GM19099 (cell line): ENCODE data around the gene CIAO2B.

Source experiments
- POLR2A ChIP-seq: IDR thresholded peaks from 3 replicates; pipeline ENCODE4 v1.6.1; 2011; ENCODE audit warnings: low read depth; ENCODE audit not compliant: insufficient read length; ENCODE audit errors: extremely low read depth

The CIAO2B gene

GRCh38 chr16:66891360-66891759 is 42.8 kb downstream of the CIAO2B start:
- no peak for TF ChIP-seq POLR2A

GRCh38 chr16:66890799-66891198 is 43.4 kb downstream of the CIAO2B start:
- no peak for TF ChIP-seq POLR2A

- TF ChIP-seq POLR2A = no peak
Observed at GRCh38 chr16:66889622-66890021, 44.6 kb downstream of the CIAO2B start.

GRCh38 chr16:66888647-66889615 is 45.3 kb downstream of the CIAO2B start:
- TF ChIP-seq POLR2A = no peak

GRCh38 chr16:66886914-66887313 is 47.3 kb downstream of the CIAO2B start:
- no peak for TF ChIP-seq POLR2A

- TF ChIP-seq POLR2A = no peak
Observed at GRCh38 chr16:66886321-66886720, 47.9 kb downstream of the CIAO2B start.

- TF ChIP-seq POLR2A = no peak
Observed at GRCh38 chr16:66885491-66885890, 48.7 kb downstream of the CIAO2B start.

GRCh38 chr16:66882702-66883101 is 51.5 kb downstream of the CIAO2B start:
- no peak for TF ChIP-seq POLR2A
